Lower lobe of right lung (tissue), 2 donors: ENCODE results near the gene COQ7. TPM values are rescaled to one million over a fixed set of nuclear protein-coding genes. Genes with fewer than 3 reads are reported as not detected.
A peak's percentile ranks its signal among the peaks of the same experiment; 100 is the strongest.

Experiments used
- ATAC-seq, 2 donors: fragments of 200-7000 bp; cut with Tn5 transposase; one replicate each; pipeline ENCODE4 v1.9.1; 2020 to 2022; ENCODE audit warnings: mild to moderate bottlenecking in 2 of 2, moderate library complexity in 2 of 2
- DNase-seq: peaks from one replicate; pipeline ENCODE4 v3.0.0-alpha.2; 2020
- H3K27ac ChIP-seq: fragments of 200-600 bp; one replicate; pipeline ENCODE4 v1.8.0; 2022
- H3K27me3 ChIP-seq: fragments of 200-600 bp; one replicate; pipeline ENCODE4 v1.8.0; 2022; ENCODE audit warnings: low read depth
- H3K36me3 ChIP-seq: fragments of 200-600 bp; one replicate; pipeline ENCODE4 v1.8.0; 2022; ENCODE audit warnings: mild to moderate bottlenecking
- H3K4me1 ChIP-seq: fragments of 200-600 bp; one replicate; pipeline ENCODE4 v1.8.0; 2022
- H3K4me3 ChIP-seq: fragments of 200-600 bp; one replicate; pipeline ENCODE4 v1.8.0; 2022; ENCODE audit warnings: mild to moderate bottlenecking
- H3K9me3 ChIP-seq: fragments of 200-600 bp; one replicate; pipeline ENCODE4 v1.8.0; 2022
- CTCF ChIP-seq: fragments of 200-600 bp; IDR thresholded peaks from one replicate; pipeline ENCODE4 v1.8.0; 2022; ENCODE audit warnings: antibody characterized with exemption, mild to moderate bottlenecking
- intact Hi-C: fragments of 100-400 bp; cut with DNase I; formaldehyde crosslinking; loops from one replicate; pipeline ENCODE4 v1.11.0; 2022
- total RNA-seq: library from RNA; stranded (reverse); fragmentation: NEBNext Ultra II Directional; extraction: Animal tissue kit (Norgen Biotek cat#: 25700); gene quantifications from one replicate; pipeline ENCODE4 v1.2.1, GENCODE V29; 2021
- donor health status: DM: no; HTN: yes; CAD: no; lungs with severe emphysema.

The COQ7 gene
- total RNA-seq, 1 donor from 2014 or later, result 17.3 TPM

- H3K9me3 ChIP-seq, result no peaks in the 10 kb centered on the region
- no peaks in the 10 kb centered on the region for H3K27me3 ChIP-seq
- peaks cover 39% of the 10 kb centered on the region for H3K4me1 ChIP-seq
- ATAC-seq (no peak), DNase-seq (no peak)
- intact Hi-C loops, result no loop called here
- H3K36me3 ChIP-seq, result no peaks in the 10 kb centered on the region
- no peak overlapping the region for H3K27ac ChIP-seq
- no peak overlapping the region for H3K4me3 ChIP-seq
- TF ChIP-seq CTCF, result no peak
These were observed 41.2 kb downstream of the COQ7 start for GRCh38 chr16:19108409-19109287.

GRCh38 chr16:19109288-19109664 is 41.9 kb downstream of the COQ7 start:
- H3K36me3 ChIP-seq, result no peaks in the 10 kb centered on the region
- peaks cover 39% of the 10 kb centered on the region for H3K4me1 ChIP-seq
- no peak for TF ChIP-seq CTCF
- no peaks in the 10 kb centered on the region for H3K9me3 ChIP-seq
- H3K27ac ChIP-seq, result no peak overlapping the region
- no peaks in the 10 kb centered on the region for H3K27me3 ChIP-seq
- DNase-seq, result no peak
- ATAC-seq, result no peak
- no peak overlapping the region for H3K4me3 ChIP-seq
- intact Hi-C loops, result no loop called here

- intact Hi-C loops, result no loop called here
- Histone ChIP-seq H3K27me3 (no peaks in the 10 kb centered on the region), H3K4me3 (no peak overlapping the region), H3K36me3 (peaks cover 10% of the 10 kb centered on the region), H3K4me1 (peaks cover 43% of the 10 kb centered on the region), H3K9me3 (no peaks in the 10 kb centered on the region), H3K27ac (no peak overlapping the region)
- ATAC-seq (no peak), DNase-seq (no peak)
- TF ChIP-seq CTCF, result no peak
These were observed 43.3 kb downstream of the COQ7 start for GRCh38 chr16:19110537-19111360.

- Histone ChIP-seq H3K4me3 (no peak overlapping the region), H3K9me3 (no peaks in the 10 kb centered on the region), H3K4me1 (peaks cover 48% of the 10 kb centered on the region), H3K36me3 (peaks cover 23% of the 10 kb centered on the region), H3K27ac (no peak overlapping the region), H3K27me3 (no peaks in the 10 kb centered on the region)
- TF ChIP-seq CTCF, result no peak
- intact Hi-C loops, result no loop called here
- no peak for ATAC-seq
- no peak for DNase-seq
These were observed 44.6 kb downstream of the COQ7 start for GRCh38 chr16:19112099-19112407.

GRCh38 chr16:19113577-19114358 is 46.4 kb downstream of the COQ7 start, which contains the start of gene ITPRIPL2:
Gene ITPRIPL2, plus strand, starts transcription at chr16:19113964. Its CDS starts 498 bp downstream, at chr16:19114462.
- TF ChIP-seq CTCF, result no peak
- intact Hi-C loops, result no loop called here

More at GRCh38 chr16:19113577-19114358, 46.4 kb downstream of the COQ7 start, which contains the start of gene ITPRIPL2:
- peak within 1 kb of the TSS; percentile 98 for H3K27ac ChIP-seq
- H3K36me3 ChIP-seq, result peaks cover 36% of the 10 kb centered on the region
- DNase-seq (peak; percentile 94), ATAC-seq (peak; percentile 92 to 93)
- H3K9me3 ChIP-seq, result no peaks in the 10 kb centered on the region
- H3K4me1 ChIP-seq, result peaks cover 55% of the 10 kb centered on the region
- H3K4me3 ChIP-seq, result peak within 1 kb of the TSS; percentile 93
- no peaks in the 10 kb centered on the region for H3K27me3 ChIP-seq
